NCI-H2029 (cell line): ENCODE measurements around the gene ARL14EP.
A peak's percentile ranks its signal among the peaks of the same experiment; 100 is the strongest.

ENCODE experiments used
- DNase-seq: peaks from one replicate; lab custom pipeline; 2025; lab: John Stamatoyannopoulos, UW

The ARL14EP gene

GRCh38 chr11:30322826-30323710 is at the start of gene ARL14EP:
Gene ARL14EP, plus strand, starts transcription at chr11:30323104. Its CDS starts 7,845 bp downstream, at chr11:30330949.
- peak; percentile 94 for DNase-seq

- no peak for DNase-seq
These were observed 45.7 kb upstream of the ARL14EP start for GRCh38 chr11:30277176-30277575.

- no peak for DNase-seq
These were observed 43.1 kb upstream of the ARL14EP start for GRCh38 chr11:30279796-30280195.

GRCh38 chr11:30281476-30282288 is 41.2 kb upstream of the ARL14EP start:
- no peak for DNase-seq

- no peak for DNase-seq
These were observed 40.6 kb upstream of the ARL14EP start for GRCh38 chr11:30282289-30282631.

- DNase-seq: no peak
These were observed 38.1 kb upstream of the ARL14EP start for GRCh38 chr11:30284836-30285235.

GRCh38 chr11:30285416-30286121 is 37.3 kb upstream of the ARL14EP start:
- no peak for DNase-seq

GRCh38 chr11:30291331-30291730 is 31.6 kb upstream of the ARL14EP start:
- DNase-seq: no peak

GRCh38 chr11:30292545-30292944 is 30.4 kb upstream of the ARL14EP start:
- DNase-seq: no peak

- no peak for DNase-seq
These were observed 27.6 kb upstream of the ARL14EP start for GRCh38 chr11:30295178-30295885.

GRCh38 chr11:30304620-30305019 is 18.3 kb upstream of the ARL14EP start:
- DNase-seq: no peak

GRCh38 chr11:30310623-30311022 is 12.3 kb upstream of the ARL14EP start:
- DNase-seq: no peak

- no peak for DNase-seq
These were observed 11.7 kb upstream of the ARL14EP start for GRCh38 chr11:30311189-30311588.

GRCh38 chr11:30312243-30312642 is 10.7 kb upstream of the ARL14EP start:
- no peak for DNase-seq

GRCh38 chr11:30313580-30313979 is 9.3 kb upstream of the ARL14EP start:
- DNase-seq: no peak

- DNase-seq: no peak
These were observed 8.3 kb upstream of the ARL14EP start for GRCh38 chr11:30314625-30315024.

GRCh38 chr11:30316237-30316636 is 6.7 kb upstream of the ARL14EP start:
- no peak for DNase-seq

- no peak for DNase-seq
These were observed 5.9 kb upstream of the ARL14EP start for GRCh38 chr11:30317030-30317429.

GRCh38 chr11:30321321-30321720 is 1.6 kb upstream of the ARL14EP start:
- DNase-seq: no peak

GRCh38 chr11:30322191-30322590 is 713 bp upstream of the ARL14EP start:
- no peak for DNase-seq

GRCh38 chr11:30326114-30326778 is 3.3 kb downstream of the ARL14EP start:
- DNase-seq: no peak
